Measurements from ENCODE around the gene MAF. TPM values are rescaled to one million over a fixed set of nuclear protein-coding genes. Genes with fewer than 3 reads are reported as not detected.

Gene MAF
- total RNA-seq, 1 experiment from 2014 or later = not detected

- no peak for DNase-seq
Observed at GRCh38 chr16:79597277-79598062, 3.1 kb downstream of the MAF start.

GRCh38 chr16:79595931-79596450, 4.5 kb downstream of the MAF start:
- DNase-seq = no peak
- Histone ChIP-seq H3K4me2 (no peak overlapping the region), H3K36me3 (ENCODE audit: low read depth) (no peaks in the 10 kb centered on the region), H3K9me2 (ENCODE audit: insufficient read depth) (no peaks in the 10 kb centered on the region), H3K4me1 (replicated peaks; ENCODE audit: insufficient read depth) (no peaks in the 10 kb centered on the region), H4K20me1 (ENCODE audit: insufficient read depth) (no peaks in the 10 kb centered on the region), H3F3A (ENCODE audit: insufficient read depth, low read depth) (no peaks in the 10 kb centered on the region), H3K27me3 (ENCODE audit: insufficient read depth, low read depth) (peaks cover 39% of the 10 kb centered on the region), H3K4me3 (no peak overlapping the region), H3K9me3 (ENCODE audit: insufficient read depth, low read depth) (no peaks in the 10 kb centered on the region), H3K27ac (no peak overlapping the region), H3K79me2 (ENCODE audit: low read depth) (no peaks in the 10 kb centered on the region), H2AFZ (no peak overlapping the region)
- TF ChIP-seq CTCF (conservative IDR thresholded peaks at IDR 0.05) (no peak), EZH2 (IDR thresholded peaks at IDR 0.05; ENCODE audit: low read depth) (no peak)
- ChIA-PET CTCF (no interaction called here), POLR2A (ENCODE audit: unreplicated experiment) (no interaction called here)
- no TSS peak for BruUV-seq (replicated peaks)
- intact Hi-C loops (cut with micrococcal nuclease; ENCODE audit: unreplicated experiment) = no loop called here

More at GRCh38 chr16:79597277-79598062, 3.1 kb downstream of the MAF start:
- no TSS peak for BruUV-seq (replicated peaks)
- H2AFZ ChIP-seq = no peak overlapping the region
- H3K36me3 ChIP-seq (ENCODE audit: low read depth) = no peaks in the 10 kb centered on the region
- no peaks in the 10 kb centered on the region for H3K9me2 ChIP-seq (ENCODE audit: insufficient read depth)
- no peaks in the 10 kb centered on the region for H3K79me2 ChIP-seq (ENCODE audit: low read depth)
- ChIA-PET CTCF (interaction anchor here (0.6 kb wide), 1 partner anchor 793 kb away, joined by 3 read pairs; no protein-coding TSS in a partner anchor), POLR2A (ENCODE audit: unreplicated experiment) (no interaction called here)
- no peaks in the 10 kb centered on the region for H3F3A ChIP-seq (ENCODE audit: insufficient read depth, low read depth)
- no peaks in the 10 kb centered on the region; the same call in 1 of the 2 replicates for H3K9me3 ChIP-seq (ENCODE audit: insufficient read depth, low read depth)
- H3K27me3 ChIP-seq (ENCODE audit: insufficient read depth, low read depth) = peaks cover 25% of the 10 kb centered on the region
- intact Hi-C loops (cut with micrococcal nuclease; ENCODE audit: unreplicated experiment) = no loop called here
- H3K4me3 ChIP-seq = no peak overlapping the region
- H3K4me1 ChIP-seq (replicated peaks; ENCODE audit: insufficient read depth) = no peaks in the 10 kb centered on the region
- no peak overlapping the region for H3K4me2 ChIP-seq
- TF ChIP-seq CTCF (conservative IDR thresholded peaks at IDR 0.05) (no peak), EZH2 (IDR thresholded peaks at IDR 0.05; ENCODE audit: low read depth) (no peak)
- no peak overlapping the region for H3K27ac ChIP-seq
- H4K20me1 ChIP-seq (ENCODE audit: insufficient read depth) = no peaks in the 10 kb centered on the region

GRCh38 chr16:79595231-79595641, 5.3 kb downstream of the MAF start:
- H3K36me3 ChIP-seq (ENCODE audit: low read depth) = no peaks in the 10 kb centered on the region
- no peak overlapping the region for H2AFZ ChIP-seq
- intact Hi-C loops (cut with micrococcal nuclease; ENCODE audit: unreplicated experiment) = no loop called here
- no peak overlapping the region for H3K27ac ChIP-seq
- no peaks in the 10 kb centered on the region for H3K9me3 ChIP-seq (ENCODE audit: insufficient read depth, low read depth)
- H3K27me3 ChIP-seq (ENCODE audit: insufficient read depth, low read depth) = peaks cover 47% of the 10 kb centered on the region
- no peak for DNase-seq
- no peak for TF ChIP-seq CTCF (conservative IDR thresholded peaks at IDR 0.05)
- no peaks in the 10 kb centered on the region for H3K4me1 ChIP-seq (replicated peaks; ENCODE audit: insufficient read depth)
- POLR2A ChIA-PET (ENCODE audit: unreplicated experiment) = no interaction called here
- no peak overlapping the region for H3K4me2 ChIP-seq
- H3K4me3 ChIP-seq = no peak overlapping the region
- H3K9me2 ChIP-seq (ENCODE audit: insufficient read depth) = no peaks in the 10 kb centered on the region
- no TSS peak for BruUV-seq (replicated peaks)
- no peaks in the 10 kb centered on the region for H3K79me2 ChIP-seq (ENCODE audit: low read depth)
- no peaks in the 10 kb centered on the region for H3F3A ChIP-seq (ENCODE audit: insufficient read depth, low read depth)
- CTCF ChIA-PET = no interaction called here
- no peaks in the 10 kb centered on the region for H4K20me1 ChIP-seq (ENCODE audit: insufficient read depth)
